Stimulated activated CD8-positive, alpha-beta memory T cell treated with anti-CD3 and anti-CD28 coated beads, Interleukin-7, amount 100 ng/mL, for 24 hours (primary cell): ENCODE measurements around the gene ZNF513.
"Not testable (repeated sequence)": the region's sequence is repeated elsewhere in the genome, so short reads cannot be mapped to it uniquely, and the experiment has no call there.

Experiments
- DNase-seq: peaks from one replicate; pipeline ENCODE4 v3.0.0-alpha.2; 2020; ENCODE audit warnings: low read depth

The ZNF513 gene, protein sequence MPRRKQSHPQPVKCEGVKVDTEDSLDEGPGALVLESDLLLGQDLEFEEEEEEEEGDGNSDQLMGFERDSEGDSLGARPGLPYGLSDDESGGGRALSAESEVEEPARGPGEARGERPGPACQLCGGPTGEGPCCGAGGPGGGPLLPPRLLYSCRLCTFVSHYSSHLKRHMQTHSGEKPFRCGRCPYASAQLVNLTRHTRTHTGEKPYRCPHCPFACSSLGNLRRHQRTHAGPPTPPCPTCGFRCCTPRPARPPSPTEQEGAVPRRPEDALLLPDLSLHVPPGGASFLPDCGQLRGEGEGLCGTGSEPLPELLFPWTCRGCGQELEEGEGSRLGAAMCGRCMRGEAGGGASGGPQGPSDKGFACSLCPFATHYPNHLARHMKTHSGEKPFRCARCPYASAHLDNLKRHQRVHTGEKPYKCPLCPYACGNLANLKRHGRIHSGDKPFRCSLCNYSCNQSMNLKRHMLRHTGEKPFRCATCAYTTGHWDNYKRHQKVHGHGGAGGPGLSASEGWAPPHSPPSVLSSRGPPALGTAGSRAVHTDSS

GRCh38 chr2:27380626-27381545 is at the start of gene ZNF513:
ZNF513 (minus strand) TSS chr2:27380734; CDS start chr2:27380526, 208 bp downstream.
- DNase-seq = peak; percentile 75

GRCh38 chr2:27428978-27429541 is 48.5 kb upstream of the ZNF513 start:
- peak; percentile 44 for DNase-seq

- peak; percentile 83 for DNase-seq
Observed at GRCh38 chr2:27428213-27428977, 47.9 kb upstream of the ZNF513 start, which contains the start of gene NRBP1. NRBP1 (plus strand) TSS chr2:27428631; CDS start chr2:27433274, 4,643 bp downstream.

DNA sequence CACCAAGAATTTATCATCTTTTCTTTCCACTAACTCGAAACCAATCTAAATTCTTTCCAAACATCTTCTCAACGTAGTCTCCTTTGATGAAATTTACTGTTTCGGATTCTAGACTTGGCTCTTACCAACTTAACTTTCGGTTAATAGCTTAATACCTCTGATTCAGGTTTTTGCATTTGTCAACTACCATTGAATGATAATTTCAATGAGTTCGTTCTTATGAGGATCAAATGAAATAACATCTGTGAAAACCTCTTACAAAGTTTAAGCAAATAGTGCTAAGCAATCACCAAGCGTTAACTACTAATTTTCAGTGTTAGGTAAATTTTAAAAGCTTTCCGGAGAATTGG is 47.3 kb upstream of the ZNF513 start:
- no peak for DNase-seq

DNA sequence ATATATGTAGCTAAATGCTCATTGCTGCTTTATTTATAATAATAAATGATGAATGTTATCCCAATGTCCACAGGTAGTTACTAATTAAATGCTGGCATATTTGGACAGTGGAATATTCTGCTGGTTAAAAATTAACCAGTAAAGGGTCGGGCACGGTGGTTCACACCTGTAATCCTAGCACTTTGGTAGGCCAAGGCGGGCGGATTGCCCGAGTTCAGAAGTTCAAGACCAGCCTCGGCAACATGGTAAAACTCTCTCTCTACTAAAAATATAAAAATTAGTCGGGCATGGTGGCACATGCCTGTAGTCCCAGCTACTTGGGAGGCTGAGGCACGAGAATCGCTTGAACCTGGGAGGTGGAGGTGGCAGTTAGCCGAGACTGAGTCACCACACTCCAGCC is 44.5 kb upstream of the ZNF513 start:
- DNase-seq = not testable (repeated sequence)

DNA sequence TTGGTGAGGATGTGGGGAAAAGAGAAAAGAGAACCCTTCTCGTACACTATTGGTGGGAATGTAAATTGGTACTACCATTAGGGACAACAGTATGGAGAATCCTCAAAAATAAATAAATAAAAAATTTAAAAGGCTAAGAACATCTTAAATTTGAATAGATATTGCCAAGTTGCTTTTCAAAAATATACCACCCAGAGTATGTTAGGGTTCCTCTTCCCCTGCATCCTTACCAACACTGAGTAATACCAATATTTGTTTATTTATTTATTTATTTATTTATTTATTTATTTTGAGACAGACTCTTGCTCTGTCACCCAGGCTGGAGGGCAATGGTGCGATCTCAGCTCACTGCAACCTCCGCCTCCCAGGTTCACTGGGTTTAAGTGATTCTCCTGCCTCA is 42.4 kb upstream of the ZNF513 start:
- DNase-seq = no peak

GRCh38 chr2:27421660-27422250 is 41.2 kb upstream of the ZNF513 start:
- no peak for DNase-seq

DNA sequence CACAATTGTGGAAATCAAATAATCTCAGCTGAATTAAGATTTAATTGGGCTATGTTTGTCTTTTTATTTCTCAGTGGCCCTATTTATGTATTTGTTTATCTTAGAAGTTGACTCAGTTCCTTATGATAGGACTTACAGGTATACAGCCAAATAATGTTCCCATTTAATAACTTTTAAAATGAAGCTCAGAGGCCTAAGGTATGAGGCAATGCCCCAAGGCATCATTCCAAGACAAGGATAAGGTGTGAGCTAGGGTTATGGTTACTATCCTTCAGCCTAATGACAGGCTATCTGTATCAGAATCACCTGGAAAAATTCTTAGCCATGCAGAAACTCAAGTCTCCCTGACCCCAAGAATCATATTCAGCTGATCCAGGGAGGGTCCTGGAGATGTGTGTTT is 40.5 kb upstream of the ZNF513 start:
- no peak for DNase-seq

GRCh38 chr2:27416151-27416550 is 35.6 kb upstream of the ZNF513 start:
- no peak for DNase-seq

DNA sequence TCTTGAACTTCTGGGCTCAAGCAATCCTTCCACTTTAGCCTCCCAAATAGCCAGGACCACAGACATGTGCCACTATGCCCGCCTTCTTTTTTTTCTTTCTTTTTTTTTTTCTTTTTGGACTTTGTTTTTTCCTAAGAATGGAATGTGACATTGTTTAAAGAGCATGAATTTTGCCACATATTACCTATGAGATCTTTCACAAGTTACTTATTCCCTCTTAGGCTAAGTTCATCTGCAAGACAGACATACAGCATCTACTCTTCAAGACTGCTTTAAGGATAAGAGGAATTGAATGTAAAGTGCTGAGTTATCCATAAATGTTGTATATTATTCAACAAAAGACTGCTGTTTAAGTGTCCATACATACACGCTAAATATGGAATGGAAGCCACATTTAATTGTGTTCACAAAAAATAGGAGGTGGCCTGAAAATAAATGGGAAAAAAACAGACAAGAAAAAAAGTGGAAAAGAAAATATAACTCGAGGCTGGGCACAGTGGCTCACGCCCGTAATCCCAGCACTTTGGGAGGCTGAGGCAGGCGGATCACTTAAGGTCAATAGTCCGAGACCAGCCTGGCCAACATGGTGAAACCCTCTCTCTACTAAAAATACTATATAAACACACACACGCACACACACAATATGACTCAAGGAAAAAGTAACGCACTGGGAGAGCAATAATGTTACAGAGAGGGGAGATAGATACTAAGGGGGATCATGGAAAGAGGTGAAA is 32.1 kb upstream of the ZNF513 start:
- DNase-seq = no peak

DNA sequence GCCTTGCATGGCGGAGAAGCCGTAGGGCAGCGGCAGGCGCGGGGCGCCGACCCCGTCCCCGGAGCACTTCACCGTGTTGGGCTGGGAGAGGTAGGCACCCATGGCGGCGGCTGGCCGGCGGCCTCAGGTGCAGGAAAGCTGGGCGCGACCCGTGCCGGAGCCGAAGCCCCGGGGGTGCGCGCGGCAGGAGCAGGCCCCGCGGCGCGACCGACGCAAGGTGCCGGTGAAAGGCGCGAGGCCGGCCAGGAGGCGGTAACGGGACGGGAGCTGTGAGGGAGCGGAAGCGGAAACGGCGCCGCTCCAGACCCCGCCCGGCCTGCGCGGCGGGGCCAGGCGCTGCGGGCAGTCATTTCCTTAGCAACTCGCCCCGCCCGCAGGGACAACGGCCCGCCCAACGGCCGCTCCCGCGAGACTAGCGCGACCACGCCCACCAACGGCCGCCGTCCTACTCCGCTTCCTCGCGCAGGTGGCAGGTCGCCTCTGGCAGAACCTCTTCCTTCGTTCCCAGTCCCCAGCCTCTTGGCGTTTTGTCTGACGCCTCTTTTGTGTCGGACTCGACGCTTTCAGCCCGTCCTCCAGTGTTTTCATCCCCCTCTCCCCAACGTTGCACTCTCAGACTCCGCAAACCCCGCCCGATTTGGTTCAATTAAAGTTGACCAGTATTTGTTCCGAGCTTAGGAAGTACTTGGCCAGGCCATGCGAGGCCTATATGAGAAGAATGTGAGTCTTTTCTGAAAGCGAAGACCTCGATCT is 29.0 kb upstream of the ZNF513 start, which contains the start of gene PPM1G:
PPM1G (minus strand) TSS at position 271 of the 753 bp plus-strand sequence; CDS start at position 102, 169 bp downstream.
- peak; percentile 88 for DNase-seq

DNA sequence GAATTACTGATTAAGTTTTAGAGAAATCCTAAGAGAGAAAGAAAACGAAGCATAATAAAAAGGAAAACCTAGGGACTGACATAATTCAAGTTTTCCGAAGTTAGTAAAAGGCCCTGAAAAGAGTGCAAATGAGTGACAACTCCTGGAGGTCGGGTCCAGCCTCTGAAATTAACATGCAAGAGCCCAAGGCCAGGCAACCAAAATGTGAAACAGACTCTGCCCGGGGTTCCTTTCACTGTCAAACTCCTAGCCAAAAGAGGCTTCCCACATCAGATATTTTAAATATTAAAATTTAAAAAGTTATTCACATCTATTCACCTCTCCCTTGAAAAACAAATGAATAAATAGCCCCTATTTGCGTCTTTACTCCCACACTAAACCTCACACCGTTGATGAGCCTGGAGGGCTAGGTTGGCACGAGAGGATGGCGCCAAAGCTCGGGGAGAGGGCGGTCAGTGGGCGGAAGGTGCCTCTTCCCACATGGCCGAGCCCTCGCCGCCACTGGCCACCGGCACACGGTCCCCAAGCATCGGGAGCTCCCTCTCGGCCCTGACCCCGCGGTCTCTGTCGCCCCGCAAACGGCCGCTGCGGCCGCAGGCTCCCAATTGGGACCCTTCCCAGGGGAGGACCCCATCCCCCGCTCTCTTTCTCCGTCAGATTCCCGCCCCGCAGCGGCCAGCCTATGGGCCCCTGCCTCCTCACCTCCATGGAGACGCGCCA is 28.2 kb upstream of the ZNF513 start:
- no peak for DNase-seq

DNA sequence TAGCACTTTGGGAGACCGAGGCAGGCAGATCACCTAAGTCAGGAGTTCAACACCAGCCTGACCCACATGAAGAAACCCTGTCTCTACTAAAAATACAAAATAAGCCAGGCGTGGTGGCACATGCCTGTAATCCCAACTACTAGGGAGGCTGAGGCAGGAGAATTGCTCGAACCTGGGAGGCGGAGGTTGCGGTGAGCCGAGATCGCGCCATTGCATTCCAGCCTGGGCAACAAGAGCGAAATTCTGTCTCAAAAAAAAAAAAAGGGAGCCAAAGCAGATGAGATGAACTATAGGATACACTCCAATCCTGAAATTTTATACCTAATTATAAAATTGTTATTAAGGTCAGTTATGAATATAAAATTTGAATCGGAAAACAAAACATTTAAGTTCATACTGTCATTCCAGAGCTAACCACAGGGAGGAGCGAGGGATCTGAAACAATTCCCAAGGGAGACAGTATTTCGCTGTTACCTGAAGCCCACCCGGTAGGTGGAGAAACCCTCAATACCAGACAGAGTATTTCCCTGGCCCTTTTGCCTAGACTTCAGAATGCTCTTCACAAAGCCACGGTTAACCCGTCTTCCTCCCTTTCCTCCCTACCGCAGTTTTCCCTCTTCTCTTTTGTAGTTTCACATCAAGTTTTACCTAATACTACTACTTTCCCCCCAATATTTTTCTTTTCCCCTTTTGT is 27.4 kb upstream of the ZNF513 start:
- DNase-seq = no peak

GRCh38 chr2:27400348-27401135 is 20.0 kb upstream of the ZNF513 start:
- DNase-seq = no peak

DNA sequence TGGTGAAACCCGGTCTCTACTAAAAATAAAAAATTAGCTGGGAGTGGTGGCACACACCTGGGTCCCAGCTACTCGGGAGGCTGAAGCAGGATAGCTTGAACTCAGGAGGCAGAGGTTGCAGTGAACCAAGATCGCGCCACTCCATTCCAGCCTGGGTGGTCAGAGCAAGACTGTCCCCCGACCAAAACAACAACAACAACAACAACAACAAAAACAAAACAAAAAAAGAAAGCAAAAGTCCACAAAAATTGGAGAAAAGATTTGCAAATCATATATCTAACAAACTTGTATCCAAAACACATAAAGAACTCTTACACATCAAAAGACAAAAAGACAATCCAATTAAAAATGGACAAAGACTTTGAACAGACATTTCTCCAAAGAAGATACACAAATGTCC is 18.4 kb upstream of the ZNF513 start:
- no peak for DNase-seq

DNA sequence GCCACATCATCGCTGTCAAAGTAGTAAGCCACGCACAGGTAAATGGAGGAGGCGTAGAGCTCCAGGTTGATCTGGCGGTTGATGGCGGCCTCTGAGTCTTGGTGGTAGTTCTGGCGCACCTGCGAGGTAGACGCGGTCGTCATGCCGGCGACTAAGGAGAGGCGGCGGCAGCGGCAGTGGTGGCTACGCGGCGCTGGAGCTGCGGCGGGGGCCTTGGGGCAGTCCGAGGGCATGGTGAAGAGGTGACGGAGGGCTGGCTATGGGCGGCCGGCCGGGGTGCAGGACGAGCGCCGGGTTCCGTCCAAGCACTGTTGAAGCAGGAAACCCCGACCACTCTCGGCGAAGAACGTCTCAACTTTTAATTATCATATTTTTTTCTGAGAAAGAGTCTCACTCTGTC is 12.7 kb upstream of the ZNF513 start:
- DNase-seq = no peak
